Measurements from ENCODE around the gene TESK2.
"Not testable (repeated sequence)": the region's sequence is repeated elsewhere in the genome, so short reads cannot be mapped to it uniquely, and the experiment has no call there.

TESK2 gene

DNA sequence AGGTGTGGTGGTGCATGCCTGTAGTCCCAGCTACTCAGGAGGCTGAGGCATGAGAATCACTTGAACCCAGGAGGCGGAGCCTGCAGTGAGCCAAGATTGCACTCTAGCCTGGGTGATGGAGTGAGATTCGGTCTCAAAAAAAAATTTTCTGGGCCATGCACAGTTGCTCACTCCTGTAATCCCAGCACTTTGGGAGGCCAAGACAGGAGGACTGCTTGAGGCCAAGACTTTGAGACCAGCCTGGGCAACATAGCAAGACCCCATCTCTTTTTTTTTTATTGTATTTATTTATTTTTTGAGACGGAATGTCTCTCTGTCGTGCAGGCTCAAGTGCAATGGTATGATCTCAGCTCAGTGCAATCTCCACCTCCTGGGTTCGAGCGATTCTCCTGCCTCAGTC is 16.8 kb downstream of the TESK2 start:
- DNase-seq (ENCODE audit: low read depth in 2 of 2, low spot score in 1 of 2) = not testable (repeated sequence)

DNA sequence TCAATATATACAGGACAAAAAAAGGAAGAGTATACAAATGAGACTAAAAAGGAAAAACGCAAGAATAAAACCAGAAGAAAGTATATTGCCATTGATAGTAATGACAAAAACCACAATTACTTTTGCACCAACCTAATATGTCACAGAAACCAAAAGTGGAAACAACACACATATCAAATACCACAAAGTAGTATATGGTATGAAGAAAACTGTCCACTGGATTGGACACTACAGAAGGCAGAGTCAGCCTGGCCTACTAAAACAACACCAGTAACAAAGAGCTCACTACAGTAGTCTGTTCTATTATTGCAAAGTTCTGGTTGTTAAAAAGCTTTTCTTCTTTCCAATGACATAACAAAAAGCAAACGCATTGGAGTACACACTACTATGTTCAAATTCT is 17.7 kb downstream of the TESK2 start:
- DNase-seq (ENCODE audit: low read depth in 2 of 2, low spot score in 1 of 2) = no peak

DNA sequence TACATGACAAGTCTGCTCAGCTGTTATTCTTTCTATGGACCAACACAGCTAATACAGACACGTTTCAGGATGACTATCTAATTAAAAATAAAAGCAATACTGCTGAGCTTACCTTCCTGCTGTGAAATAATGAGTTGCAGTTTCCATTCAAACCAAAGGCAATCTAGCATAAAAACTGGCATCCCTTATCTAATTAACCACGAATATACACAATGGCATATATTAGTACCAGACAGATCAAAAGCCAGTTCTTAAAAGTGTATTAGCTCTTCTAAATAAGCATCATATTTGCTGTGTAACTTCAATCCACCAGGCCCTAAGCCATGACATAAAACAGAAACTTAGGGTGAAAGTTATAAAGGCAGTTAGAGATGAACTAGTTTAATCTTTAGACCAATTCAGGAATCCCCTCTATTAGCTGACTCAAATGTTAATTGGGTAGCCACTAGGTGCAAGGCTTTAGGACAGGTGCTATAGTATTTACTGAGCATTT is 20.6 kb downstream of the TESK2 start:
- no peak for DNase-seq (ENCODE audit: low read depth in 2 of 2, low spot score in 1 of 2)

DNA sequence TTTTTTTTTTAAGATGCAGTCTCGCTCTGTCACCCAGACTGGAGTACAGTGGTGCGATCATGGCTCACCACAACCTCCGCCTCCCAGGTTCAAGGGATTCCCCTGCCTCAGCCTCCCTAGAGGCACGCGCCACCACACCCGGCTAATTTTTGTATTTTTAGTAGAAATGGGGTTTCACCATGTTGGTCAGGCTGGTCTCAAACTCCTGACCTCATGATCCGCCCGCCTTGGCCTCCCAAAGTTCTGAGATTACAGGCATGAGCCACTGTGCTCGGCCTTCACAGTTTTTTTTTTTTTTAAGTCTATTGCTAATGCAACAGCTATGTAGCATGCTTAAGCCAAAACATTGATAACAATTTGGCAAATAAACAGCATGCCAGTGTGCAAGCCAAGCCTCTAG is 23.6 kb downstream of the TESK2 start:
- not testable (repeated sequence) for DNase-seq (ENCODE audit: low read depth in 2 of 2, low spot score in 1 of 2)

DNA sequence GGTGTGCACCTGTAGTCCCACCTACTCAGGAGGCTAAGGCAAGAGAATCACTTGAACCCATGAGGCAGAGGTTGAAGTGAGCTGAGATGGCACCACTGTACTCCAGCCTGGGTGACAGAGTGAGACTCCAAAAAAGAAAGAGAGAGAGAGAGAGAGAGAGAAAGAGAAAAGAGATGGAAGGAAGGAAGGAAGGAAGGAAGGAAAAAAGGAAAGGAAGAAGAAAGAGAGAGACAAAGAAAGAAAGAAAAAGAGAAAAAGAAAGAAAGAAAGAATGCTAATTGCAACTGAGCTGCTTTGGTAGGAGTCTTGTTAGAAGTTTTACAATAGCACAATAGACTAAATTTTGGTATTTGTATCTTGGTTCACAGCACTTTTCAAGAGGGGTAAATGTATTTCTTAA is 25.7 kb downstream of the TESK2 start:
- DNase-seq (ENCODE audit: low read depth in 2 of 2, low spot score in 1 of 2) = no peak

DNA sequence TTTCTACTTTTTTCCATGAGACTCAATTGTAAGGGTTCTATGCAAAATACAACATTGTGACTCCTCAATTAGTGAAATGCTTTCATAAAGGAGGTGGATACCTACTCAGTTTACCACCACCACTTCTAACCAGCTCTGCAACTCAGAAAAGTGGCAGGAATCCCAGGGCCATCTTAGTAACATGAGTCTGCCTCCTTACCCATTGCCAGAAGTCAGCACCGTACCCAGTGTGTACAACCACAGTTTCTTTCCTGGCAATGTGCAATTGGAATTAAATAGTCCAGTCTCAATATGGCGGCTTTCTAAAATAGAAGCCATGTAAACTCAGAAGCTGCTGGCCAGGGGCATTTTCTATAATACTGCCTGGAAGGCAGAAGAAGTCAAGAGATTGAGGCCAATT is 32.1 kb downstream of the TESK2 start:
- no peak for DNase-seq (ENCODE audit: low read depth in 2 of 2, low spot score in 1 of 2)

DNA sequence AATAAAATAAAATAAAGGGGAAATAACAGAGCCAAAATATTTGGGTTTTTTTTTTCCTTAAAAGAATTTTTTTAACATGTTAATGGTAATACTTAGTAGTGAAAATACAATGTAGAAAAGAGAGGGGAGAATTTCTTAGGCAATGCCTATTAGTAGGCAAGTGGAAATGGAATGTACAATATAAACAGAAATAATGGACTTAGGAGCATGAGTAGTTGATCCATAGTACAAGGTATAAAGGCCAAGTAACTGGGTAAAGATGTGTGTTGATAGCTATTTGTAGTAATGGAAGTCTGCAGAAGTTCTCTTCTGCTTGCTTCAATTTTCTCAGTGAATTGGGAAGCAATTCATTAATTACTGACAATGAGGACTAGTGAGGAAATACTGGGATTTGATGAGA is 34.4 kb downstream of the TESK2 start:
- DNase-seq (ENCODE audit: low read depth in 2 of 2, low spot score in 1 of 2) = no peak

DNA sequence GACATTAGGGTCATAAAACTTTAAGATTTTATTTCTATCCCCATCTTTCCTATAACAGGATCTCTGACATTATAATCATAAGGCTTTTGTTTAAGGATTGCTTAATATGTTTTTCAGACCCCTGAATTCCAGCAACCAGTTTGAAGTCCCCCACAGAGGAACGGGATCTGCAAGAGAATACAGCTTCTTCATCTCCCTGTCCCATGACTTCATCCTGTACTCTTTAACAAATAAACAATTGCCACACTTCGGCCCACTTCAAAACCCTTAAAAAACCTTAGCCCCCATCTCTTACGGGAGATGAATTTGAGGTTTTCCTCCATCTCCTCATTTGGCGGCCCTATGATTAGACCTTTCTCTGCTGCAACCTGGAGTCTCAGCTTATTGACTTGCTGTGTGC is 35.8 kb downstream of the TESK2 start:
- DNase-seq (ENCODE audit: low read depth in 2 of 2, low spot score in 1 of 2) = no peak

DNA sequence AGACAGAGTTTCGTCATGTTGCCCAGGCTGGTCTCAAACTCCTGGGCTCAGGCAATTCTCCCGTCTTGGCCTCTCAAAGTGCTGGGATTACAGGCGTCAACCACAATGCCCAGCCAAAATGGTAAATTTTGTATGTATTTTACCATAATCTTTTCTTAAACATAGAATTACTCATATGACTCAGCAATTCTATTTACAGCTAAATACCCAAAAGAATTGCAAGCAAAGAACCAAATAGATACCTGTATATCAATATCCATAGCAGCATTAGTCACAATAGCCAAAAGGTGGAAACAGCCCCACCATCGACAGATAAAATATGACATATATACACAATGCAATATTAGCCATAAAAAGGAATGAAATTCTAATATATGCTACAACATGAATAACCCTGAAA is 36.5 kb downstream of the TESK2 start:
- DNase-seq (ENCODE audit: low read depth in 2 of 2, low spot score in 1 of 2) = no peak

DNA sequence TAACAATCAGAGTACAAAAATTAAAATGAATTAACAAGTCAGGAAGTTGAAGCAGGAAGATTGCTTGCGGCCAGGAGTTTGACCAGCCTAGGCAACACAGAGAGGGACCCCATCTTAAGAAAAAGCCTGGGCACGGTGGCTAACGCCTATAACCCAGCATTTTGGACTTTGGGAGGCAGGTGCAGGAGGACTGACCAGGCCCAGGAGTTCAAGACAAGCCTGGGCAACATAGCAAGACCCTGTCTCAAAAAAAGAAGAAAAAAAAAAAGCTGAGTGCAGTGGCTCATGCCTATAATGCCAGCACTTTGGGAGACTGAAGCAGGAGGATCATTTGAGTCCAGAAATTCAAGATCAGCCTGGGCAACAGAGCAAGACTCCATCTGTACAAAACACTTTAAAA is 38.5 kb downstream of the TESK2 start:
- DNase-seq (ENCODE audit: low read depth in 2 of 2, low spot score in 1 of 2) = no peak

DNA sequence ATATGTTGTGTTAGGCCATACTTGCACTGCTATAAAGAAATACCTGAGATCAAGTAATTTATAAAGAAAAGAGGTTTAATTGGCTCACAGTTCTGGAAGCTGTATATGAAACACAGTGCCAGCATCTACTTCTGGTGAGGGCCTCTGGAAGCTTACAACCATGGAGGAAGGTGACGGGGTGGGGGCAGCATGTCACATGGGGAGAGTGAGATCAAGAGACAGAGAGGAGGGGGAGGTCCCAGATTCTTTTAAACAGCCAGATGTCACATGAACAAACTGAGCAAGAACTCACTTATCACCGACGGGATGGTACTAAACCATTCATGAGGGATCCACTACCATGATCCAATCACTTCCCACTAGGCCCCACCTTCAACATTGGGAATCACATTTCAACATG is 42.6 kb downstream of the TESK2 start:
- no peak for DNase-seq (ENCODE audit: low read depth in 2 of 2, low spot score in 1 of 2)

DNA sequence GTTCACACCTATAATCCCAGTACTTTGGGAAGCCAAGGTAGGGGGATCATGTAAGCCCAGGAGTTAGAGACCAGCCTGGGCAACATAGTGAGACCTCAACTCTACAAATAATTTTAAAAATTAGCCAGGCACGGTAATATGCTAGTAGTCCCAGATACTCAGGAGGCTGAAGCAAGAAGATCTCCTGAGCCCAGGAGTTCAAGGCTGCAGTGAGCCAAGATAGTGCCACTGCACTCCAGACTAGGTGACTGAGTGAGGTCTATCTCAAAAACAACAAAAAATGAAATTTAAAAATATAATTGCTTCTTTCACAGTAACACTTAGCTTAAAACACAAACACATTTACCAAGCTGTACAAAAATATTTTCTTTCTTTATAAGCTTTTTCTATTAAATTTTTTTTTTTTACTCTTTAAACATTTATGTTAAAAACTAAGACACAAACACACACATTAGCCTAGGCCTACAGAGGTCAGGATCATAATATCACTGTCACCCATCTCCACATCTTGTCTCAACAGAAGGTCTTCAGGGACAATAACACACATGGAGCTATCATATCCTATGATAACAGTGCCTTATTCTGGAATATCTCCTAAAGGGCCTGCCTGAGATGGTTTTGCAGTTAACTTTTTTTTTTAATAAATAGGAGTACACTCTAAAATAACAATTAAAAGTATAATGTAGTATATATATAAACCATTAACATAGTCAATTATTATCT is 43.9 kb downstream of the TESK2 start:
- no peak for DNase-seq (ENCODE audit: low read depth in 2 of 2, low spot score in 1 of 2)

DNA sequence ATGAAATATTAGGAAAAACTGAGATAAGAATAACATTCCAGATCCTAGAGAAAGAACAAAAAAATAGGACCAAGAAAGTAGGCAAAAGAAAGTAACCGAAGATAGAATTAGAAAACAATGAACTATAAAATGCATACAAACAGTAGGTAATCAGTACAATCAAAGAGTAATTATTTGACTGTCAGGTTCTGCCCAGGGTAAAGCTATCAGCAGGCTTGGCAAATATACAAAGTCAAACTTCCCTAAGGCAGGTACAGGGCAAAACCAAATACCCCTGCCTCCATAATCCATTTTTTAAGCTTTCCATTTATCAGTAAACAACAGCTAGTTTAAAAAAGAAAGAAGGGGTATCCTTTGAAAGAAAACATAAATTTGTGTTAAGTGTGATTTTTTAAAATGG is 44.4 kb downstream of the TESK2 start:
- DNase-seq (ENCODE audit: low read depth in 2 of 2, low spot score in 1 of 2) = no peak

DNA sequence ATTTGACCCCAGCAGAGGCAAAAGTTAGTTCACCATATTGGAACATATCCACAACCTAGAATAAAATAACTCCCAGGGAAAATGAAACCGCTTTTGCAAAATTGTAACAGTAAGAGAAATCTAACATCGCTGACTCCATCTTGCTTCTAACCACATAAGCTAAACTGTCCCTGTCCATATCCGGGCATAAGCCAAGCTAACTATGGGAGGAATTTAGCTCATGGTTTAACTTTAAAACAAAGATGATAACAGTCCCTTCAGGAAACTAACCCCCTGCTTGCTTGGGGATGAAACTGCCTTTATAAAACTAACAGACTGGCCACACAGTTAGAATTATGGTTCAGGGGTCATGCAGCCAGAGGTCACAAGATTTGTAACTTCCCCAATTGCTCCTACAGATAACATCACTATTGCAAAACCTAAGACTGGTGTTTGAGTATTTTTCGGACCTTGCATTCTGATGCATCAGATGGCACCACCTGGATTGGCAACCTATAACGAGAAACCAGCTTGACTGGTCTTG is 46.3 kb downstream of the TESK2 start:
- no peak for DNase-seq (ENCODE audit: low read depth in 2 of 2, low spot score in 1 of 2)

DNA sequence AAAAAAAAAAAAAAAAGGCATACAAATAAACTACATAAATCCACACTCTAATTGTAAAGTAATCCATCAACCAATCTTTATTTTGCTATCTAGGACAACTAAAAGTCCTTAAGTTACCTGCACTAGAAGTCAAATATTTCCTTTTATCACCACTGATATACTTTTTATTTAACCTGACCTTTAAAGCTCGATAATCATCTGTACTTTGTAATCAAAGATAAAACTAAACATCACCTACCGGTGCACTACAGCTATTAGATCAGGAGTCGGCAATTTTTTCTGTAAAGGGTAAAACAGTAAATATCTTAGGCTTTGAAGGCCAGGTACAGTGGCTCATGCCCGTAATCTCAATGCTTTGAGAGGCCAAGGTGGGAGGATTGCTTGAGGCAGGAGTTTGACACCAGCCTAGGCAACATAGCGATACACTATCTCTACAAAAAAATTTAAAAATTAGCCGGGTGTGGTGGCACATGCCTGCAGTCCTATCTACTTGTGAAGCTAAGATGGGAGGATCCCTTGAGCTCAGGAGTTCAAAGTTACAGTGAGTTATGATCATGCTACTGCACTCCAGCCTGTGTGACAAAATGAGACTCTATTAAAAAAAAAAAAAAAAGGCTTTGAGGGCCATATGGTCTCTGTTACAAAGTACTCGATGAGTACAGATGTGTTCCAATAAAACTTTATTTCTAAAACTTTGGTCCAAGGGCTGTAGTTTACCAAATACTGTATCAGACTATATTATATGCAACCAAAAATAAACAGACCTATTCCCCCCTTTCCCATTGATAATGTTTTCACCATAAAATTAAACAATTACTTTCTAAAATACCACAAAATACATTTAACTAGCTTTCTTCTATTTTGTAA is 47.1 kb downstream of the TESK2 start:
- DNase-seq (ENCODE audit: low read depth in 2 of 2, low spot score in 1 of 2) = no peak

DNA sequence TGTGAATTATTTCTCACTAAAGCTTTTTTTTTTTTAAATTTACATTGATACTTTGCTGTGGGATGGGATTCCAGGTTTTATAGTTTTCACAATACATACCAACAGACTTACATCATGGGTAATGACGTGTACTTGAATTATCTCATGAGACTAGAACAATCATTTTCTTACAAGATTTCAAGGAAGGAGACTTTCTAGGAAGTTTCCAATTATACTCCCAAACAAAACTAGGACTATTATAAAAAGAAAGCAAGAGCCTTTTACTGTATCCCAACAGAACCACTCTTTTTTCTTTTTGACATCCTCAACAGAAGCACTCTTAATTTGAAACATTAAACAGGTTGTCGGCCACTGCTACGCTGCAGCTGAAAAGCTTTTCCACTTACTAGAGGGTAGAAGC is 48.7 kb downstream of the TESK2 start:
- DNase-seq (ENCODE audit: low read depth in 2 of 2, low spot score in 1 of 2) = no peak

DNA sequence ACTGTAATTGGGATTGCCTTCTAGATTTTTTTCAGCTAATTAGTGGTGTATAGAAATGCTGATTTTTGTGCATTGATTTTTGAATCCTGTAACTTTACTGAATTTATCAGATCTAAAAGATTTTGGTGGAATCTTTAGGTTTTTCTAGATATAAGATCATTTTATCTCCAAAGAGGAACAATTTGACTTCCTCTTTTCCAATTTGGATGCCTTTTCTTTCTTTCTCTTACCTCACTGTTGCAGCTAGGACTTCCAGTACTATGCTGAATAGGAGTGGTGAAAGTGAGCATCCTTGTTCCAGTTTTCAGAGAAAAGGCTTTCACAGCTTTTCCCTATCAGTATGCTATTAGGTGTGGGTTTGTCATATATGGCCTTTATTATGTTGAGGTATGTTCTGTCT is 53.6 kb downstream of the TESK2 start:
- DNase-seq (ENCODE audit: low read depth in 2 of 2, low spot score in 1 of 2) = no peak

DNA sequence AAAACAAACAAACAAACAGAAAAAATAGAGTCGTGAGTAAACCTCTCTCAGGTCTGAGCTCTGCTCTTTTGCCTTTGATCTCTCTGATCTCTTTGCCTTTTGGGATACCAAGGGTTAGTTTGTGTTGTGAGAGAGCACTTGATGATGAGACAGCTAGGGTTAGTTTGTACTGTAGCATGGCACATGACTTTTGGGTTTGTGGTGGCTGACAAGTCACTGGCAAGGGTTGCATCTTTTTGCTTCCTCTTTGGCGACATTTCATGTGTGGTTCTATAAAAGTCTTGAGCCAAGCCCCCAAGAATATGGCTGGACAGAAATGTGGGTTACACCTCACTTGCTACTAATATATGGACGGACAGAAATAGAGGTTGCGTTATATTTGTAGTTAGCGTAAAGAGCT is 60.5 kb downstream of the TESK2 start:
- DNase-seq (ENCODE audit: low read depth in 2 of 2, low spot score in 1 of 2) = no peak

DNA sequence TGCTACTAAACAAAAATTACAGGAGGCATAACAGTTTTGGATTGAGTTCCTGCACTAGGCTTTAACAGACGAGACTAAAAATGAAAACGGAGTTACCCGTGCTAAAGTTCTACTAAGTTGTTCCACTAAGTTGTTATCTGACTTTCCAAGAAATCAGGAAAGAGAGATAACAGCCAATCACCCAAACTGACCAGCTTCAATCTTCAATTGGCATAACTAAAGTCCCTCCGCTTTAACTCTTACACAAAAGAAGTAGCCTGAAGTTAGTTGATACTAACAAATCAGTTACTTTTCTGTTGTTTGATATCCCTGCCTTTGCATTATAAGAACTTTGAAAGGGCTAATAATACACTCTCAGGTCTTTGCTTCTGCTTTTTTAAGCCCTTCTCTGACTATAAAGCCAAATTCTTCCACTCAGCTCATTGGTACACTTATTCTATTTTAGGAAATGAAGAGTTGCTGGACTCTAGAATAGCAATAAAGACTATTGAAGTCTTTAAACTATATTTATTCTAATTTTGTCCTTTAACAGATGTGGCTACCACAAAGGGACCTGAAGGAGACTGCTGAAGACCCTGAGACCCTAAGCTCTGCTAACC is 61.3 kb downstream of the TESK2 start:
- DNase-seq (ENCODE audit: low read depth in 2 of 2, low spot score in 1 of 2) = no peak

DNA sequence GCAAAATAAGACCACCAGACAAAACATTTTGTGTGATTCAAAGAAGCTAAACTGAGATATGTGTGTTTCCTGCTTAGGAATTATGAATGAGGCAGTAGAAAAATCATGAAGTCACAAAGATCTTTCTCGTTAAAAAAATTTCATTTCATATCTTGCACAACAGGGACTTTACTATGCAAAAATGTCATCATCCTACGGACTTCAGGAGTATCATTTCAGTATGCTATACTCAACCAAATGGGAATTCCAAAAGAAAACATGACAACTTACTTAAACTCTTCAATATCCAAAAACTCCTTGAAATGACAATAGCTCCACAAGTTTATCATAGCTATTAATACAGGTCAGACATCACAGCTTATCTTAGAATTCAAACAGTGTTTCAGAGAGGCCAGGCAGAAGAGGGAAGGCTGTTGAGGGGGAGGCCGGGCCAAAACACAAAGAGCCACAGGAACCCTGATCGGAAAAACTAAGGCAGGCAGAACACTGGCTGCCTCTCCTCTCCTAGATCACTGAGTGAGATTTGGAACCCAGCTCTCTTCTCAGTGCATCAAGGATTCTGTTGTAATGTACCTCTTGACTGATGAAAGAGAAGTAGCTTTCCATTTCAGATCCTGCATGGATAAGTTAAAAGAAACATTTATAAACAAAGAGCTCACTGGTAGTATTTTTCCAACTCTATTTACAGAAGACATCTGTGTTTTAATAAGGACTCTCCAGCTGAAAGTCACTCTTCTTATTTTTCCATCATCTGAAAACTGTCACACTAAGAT is 66.9 kb downstream of the TESK2 start:
- DNase-seq (ENCODE audit: low read depth in 2 of 2, low spot score in 1 of 2) = no peak

DNA sequence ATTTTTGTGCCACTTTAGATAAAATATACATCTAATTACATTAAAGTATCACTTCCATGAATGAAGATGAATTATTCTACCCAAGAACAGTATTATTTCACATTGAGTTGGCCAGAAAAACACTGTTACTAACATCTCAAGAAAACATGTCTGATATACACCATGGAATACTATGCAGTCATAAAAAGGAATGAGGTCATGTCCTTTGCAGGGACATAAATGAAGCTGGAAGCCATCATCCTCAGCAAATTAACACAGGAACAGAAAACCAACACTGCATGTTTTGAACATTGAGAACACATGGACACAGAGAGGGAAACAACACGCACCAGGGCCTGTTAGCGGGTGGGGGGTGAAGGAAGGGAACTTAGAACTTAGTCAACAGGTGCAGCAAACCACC is 69.0 kb downstream of the TESK2 start:
- DNase-seq (ENCODE audit: low read depth in 2 of 2, low spot score in 1 of 2) = no peak
